ENCODE data around the gene HTR3E. TPM values are rescaled to one million over a fixed set of nuclear protein-coding genes. Genes with fewer than 3 reads are reported as not detected.
"Not testable (repeated sequence)": the region's sequence is repeated elsewhere in the genome, so short reads cannot be mapped to it uniquely, and the experiment has no call there.

Gene HTR3E
- total RNA-seq, 1 donor from 2014 or later = not detected

DNA sequence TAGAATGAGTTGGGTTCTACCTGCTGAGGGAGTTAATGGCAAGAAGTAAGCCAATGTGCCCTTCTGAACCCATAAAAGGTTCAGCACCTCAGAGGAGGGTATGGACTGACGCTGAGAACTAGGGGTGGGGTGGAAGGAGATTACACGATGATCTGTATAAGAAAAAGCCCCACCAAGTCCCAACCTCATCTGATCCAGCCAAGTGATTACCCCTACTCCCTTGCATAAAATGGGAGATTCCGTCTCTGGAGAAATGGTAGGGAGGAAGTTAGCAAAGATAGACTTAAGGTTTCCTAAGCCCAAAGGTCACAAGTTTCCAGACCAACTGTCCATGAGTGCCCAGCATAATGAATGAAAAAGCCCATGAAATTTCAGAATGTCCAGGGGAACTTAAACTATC is 51.2 kb downstream of the HTR3E start:
- H3K9me3 Mint-ChIP-seq = no peaks in the 10 kb centered on the region
- peaks cover 13% of the 10 kb centered on the region for H3K36me3 Mint-ChIP-seq (ENCODE audit: low read depth)
- H3K4me3 Mint-ChIP-seq = no peak overlapping the region
- DNase-seq (ENCODE audit: low spot score) = no peak
- H3K27me3 Mint-ChIP-seq (ENCODE audit: insufficient read depth) = peaks cover 3% of the 10 kb centered on the region
- no peaks in the 10 kb centered on the region for H3K4me1 Mint-ChIP-seq (ENCODE audit: low read depth)
- H3K27ac Mint-ChIP-seq = no peak overlapping the region
- intact Hi-C loops (cut with micrococcal nuclease) = no loop called here

DNA sequence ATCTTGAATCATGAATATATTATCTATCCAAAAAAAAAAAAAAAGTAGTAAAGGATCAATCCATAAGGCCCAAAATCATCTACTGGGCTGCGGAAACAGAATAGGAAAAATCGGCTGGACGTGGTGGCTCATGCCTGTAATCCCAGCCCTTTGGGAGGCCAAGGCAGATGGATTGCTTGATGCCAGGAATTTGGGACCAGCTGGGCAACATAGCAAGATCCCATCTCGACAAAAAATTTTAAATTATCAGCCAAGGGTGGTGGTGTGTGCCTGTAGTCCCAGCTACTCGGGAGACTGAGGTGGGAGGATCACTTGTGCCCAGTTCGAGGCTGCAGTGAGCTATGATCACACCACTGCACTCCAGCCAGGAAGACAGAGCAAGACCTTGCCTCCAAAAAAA is 52.3 kb downstream of the HTR3E start:
- Mint-ChIP-seq H3K36me3 (ENCODE audit: low read depth) (peaks cover 5% of the 10 kb centered on the region), H3K27me3 (ENCODE audit: insufficient read depth) (peaks cover 3% of the 10 kb centered on the region), H3K27ac (no peak overlapping the region), H3K4me1 (ENCODE audit: low read depth) (no peaks in the 10 kb centered on the region), H3K4me3 (no peak overlapping the region), H3K9me3 (no peaks in the 10 kb centered on the region)
- intact Hi-C loops (cut with micrococcal nuclease) = no loop called here
- no peak for DNase-seq (ENCODE audit: low spot score)

DNA sequence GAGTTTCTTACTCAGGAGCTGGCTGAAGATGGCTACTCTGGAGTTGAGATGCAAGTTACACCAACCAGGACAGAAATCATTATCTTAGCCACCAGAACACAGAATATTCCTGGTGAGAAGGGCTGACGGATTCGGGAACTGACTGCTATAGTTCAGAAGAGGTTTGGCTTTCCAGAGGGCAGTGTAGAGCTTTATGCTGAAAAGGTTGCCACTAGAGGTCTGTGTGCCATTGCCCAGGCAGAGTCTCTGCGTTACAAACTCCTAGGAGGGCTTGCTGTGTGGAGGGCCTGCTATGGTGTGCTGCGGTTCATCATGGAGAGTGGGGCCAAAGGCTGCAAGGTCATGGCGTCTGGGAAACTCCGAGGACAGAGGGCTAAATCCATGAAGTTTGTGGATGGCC is 52.9 kb downstream of the HTR3E start:
- H3K4me1 Mint-ChIP-seq (ENCODE audit: low read depth); H3K36me3 Mint-ChIP-seq (ENCODE audit: low read depth); H3K27me3 Mint-ChIP-seq (ENCODE audit: insufficient read depth); intact Hi-C loops (cut with micrococcal nuclease); H3K4me3 Mint-ChIP-seq; H3K27ac Mint-ChIP-seq; DNase-seq (ENCODE audit: low spot score); H3K9me3 Mint-ChIP-seq: not testable (repeated sequence)

DNA sequence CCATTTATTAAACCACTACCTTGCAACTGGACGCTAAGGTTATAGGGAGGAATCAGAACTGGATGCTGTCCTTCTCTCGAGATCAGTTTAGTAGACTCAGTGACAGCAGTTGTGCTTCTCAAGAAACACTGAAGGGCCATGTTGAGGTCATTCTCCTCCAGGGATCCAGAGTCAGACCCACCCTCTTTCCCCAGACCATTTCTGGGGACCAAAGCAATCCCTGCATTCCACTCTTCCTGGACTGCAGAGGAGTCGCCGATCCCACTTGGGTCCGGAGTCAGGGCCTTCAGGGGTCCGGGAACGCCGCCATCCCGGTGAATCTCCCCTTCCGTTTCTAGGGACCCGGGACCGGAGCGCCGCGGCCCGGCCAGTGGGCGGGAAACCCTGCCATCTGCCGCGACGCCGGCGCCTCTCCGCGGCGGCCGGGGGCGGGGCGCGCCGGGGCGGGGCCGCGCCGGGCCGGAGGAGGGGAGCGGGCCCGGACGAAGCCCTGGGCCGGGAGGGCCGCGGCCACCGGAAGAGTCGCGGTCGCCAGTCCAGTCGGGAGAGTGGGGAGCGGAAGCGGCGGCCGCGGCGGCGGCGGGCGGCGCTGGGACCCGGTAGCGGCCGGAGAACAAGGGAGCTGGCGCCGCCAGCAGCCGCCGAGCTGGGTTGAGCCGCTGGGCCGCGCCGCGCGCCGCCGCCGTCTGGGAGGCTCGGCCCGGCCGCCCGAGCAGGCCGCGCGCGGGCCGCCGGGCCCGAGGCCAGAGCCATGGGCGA is 58.2 kb downstream of the HTR3E start, which contains the start of gene DVL3:
Gene DVL3 (plus strand): TSS at position 493 of the 759 bp plus-strand sequence. CDS start 259 bp downstream, at position 752.
- H3K4me1 Mint-ChIP-seq (ENCODE audit: low read depth) = peaks cover 20% of the 10 kb centered on the region
- peaks cover 2% of the 10 kb centered on the region for H3K36me3 Mint-ChIP-seq (ENCODE audit: low read depth)
- DNase-seq (ENCODE audit: low spot score) = peak; percentile 51
- peak within 1 kb of the TSS; percentile 95 for H3K4me3 Mint-ChIP-seq
- peaks cover 5% of the 10 kb centered on the region for H3K27me3 Mint-ChIP-seq (ENCODE audit: insufficient read depth)
- intact Hi-C loops (cut with micrococcal nuclease) = loop anchor here (1.0 kb wide), 4 partner anchors 19 to 94 kb away; partner anchors contain the start of genes AP2M1, EEF1AKMT4 and EIF2B5
- no peaks in the 10 kb centered on the region for H3K9me3 Mint-ChIP-seq
- peak within 1 kb of the TSS; percentile 88 for H3K27ac Mint-ChIP-seq

DNA sequence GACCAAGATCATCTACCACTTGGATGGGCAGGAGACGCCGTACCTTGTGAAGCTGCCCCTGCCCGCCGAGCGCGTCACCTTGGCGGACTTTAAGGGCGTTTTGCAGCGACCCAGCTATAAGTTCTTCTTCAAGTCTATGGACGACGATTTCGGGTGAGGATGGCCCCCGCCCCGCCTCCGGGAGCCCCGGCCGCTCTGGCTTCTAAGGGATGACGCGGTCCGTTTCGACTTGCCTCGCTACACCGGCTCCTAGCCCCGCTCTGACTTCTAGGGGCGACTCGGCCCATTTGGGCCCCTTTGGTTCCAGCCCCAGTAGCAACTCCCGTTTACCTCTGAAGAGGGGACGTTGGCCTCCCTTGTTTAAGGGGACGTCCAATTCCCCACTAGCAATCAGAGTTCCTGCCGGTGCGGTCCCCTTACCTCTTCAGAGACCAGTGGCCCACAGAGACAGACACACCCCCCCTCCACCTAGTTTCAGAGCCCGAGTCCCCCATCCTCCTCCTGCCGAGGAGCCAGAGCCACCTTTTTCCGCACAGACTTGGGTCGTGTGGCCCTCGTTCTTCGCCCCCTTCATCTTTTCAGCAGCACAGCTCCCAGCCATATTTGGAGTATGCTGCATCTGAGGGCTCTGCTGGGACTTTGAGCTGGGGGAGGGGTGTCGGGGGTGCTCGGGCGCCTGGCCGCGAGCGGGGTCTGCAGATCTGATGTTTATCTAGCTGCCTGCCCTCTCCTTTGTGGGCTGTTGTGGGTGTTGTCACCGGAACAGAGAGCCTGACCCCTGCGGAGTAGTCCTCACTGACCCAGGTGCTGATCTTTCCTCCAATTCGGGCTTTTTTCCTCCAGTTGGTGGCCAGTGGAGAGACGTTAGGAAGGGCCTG is 59.0 kb downstream of the HTR3E start:
- no peaks in the 10 kb centered on the region for H3K9me3 Mint-ChIP-seq
- H3K4me1 Mint-ChIP-seq (ENCODE audit: low read depth) = peaks cover 20% of the 10 kb centered on the region
- H3K27ac Mint-ChIP-seq = peak overlapping the region; percentile 88
- peaks cover 5% of the 10 kb centered on the region for H3K27me3 Mint-ChIP-seq (ENCODE audit: insufficient read depth)
- peak overlapping the region; percentile 95 for H3K4me3 Mint-ChIP-seq
- peak; percentile 39 for DNase-seq (ENCODE audit: low spot score)
- intact Hi-C loops (cut with micrococcal nuclease) = loop anchor here (1.0 kb wide), 4 partner anchors 18 to 93 kb away; partner anchors contain the start of genes AP2M1, EEF1AKMT4 and EIF2B5
- peaks cover 6% of the 10 kb centered on the region for H3K36me3 Mint-ChIP-seq (ENCODE audit: low read depth)

DNA sequence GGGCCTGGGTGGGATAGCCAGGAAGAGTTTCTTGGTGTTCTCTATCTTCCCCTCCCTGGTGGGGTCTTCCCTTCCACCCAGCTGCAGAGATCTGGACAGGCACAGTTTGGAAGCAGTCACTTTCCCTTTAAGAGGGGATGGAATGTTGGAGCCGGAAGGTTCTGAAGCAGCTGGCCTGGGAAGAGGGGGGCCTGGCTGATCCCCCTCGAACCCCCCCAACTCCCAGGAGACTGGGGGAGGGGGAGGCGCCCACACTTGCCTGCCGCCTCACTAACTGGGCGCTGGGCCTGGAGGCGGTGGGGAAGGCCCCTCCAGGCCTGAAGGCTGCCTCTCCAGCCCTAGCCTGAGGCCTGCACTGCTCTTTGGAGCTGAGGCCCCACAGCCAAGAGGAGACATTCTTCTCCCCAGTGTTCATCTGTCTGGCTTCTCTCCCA is 59.7 kb downstream of the HTR3E start:
- H3K4me1 Mint-ChIP-seq (ENCODE audit: low read depth) = peaks cover 20% of the 10 kb centered on the region
- no peaks in the 10 kb centered on the region for H3K9me3 Mint-ChIP-seq
- no peak for DNase-seq (ENCODE audit: low spot score)
- H3K4me3 Mint-ChIP-seq = peak overlapping the region; percentile 95
- intact Hi-C loops (cut with micrococcal nuclease) = no loop called here
- peaks cover 5% of the 10 kb centered on the region for H3K27me3 Mint-ChIP-seq (ENCODE audit: insufficient read depth)
- peaks cover 6% of the 10 kb centered on the region for H3K36me3 Mint-ChIP-seq (ENCODE audit: low read depth)
- H3K27ac Mint-ChIP-seq = peak overlapping the region; percentile 80

Other genes starting within 250 kb of the HTR3E start
- 93.7 and 98.2 TPM in 2 replicates for gene PARL, start 212.2 kb upstream of the HTR3E start, total RNA-seq
- 18.0 and 18.7 TPM in 2 replicates for gene ABCC5, start 79.2 kb upstream of the HTR3E start, total RNA-seq
- gene HTR3D, start 65.3 kb upstream of the HTR3E start, total RNA-seq = not detected in 2 replicates
- not detected in 2 replicates for gene HTR3C, start 44.0 kb upstream of the HTR3E start, total RNA-seq
- 75.6 and 75.9 TPM in 2 replicates for gene EIF2B5, start 38.3 kb downstream of the HTR3E start, total RNA-seq
- gene DVL3, start 58.3 kb downstream of the HTR3E start, total RNA-seq = 59.4 and 61.5 TPM in 2 replicates
- 235 and 238 TPM in 2 replicates for gene AP2M1, start 77.8 kb downstream of the HTR3E start, total RNA-seq
- 75.2 and 76.4 TPM in 2 replicates for gene ABCF3, start 89.1 kb downstream of the HTR3E start, total RNA-seq
- gene VWA5B2, start 132.5 kb downstream of the HTR3E start, total RNA-seq = not detected in 2 replicates
- gene ALG3, start 151.9 kb downstream of the HTR3E start, total RNA-seq = 86.7 and 89.3 TPM in 2 replicates
- 13.5 and 15.2 TPM in 2 replicates for gene EEF1AKMT4, start 152.6 kb downstream of the HTR3E start, total RNA-seq
- 0.15 and 0.52 TPM in 2 replicates for gene CAMK2N2, start 164.5 kb downstream of the HTR3E start, total RNA-seq
- not detected in 2 replicates for gene ECE2, start 179.0 kb downstream of the HTR3E start, total RNA-seq
- gene PSMD2, start 202.2 kb downstream of the HTR3E start, total RNA-seq = 251 and 255 TPM in 2 replicates
- 657 and 706 TPM in 2 replicates for gene EIF4G1, start 217.5 kb downstream of the HTR3E start, total RNA-seq
- gene FAM131A, start 240.5 kb downstream of the HTR3E start, total RNA-seq = 7.5 and 9.2 TPM in 2 replicates